ENCODE results near the gene PCGF5.
A peak's percentile ranks its signal among the peaks of the same experiment; 100 is the strongest.
"Not testable (repeated sequence)": the region's sequence is repeated elsewhere in the genome, so short reads cannot be mapped to it uniquely, and the experiment has no call there.

The PCGF5 gene

DNA sequence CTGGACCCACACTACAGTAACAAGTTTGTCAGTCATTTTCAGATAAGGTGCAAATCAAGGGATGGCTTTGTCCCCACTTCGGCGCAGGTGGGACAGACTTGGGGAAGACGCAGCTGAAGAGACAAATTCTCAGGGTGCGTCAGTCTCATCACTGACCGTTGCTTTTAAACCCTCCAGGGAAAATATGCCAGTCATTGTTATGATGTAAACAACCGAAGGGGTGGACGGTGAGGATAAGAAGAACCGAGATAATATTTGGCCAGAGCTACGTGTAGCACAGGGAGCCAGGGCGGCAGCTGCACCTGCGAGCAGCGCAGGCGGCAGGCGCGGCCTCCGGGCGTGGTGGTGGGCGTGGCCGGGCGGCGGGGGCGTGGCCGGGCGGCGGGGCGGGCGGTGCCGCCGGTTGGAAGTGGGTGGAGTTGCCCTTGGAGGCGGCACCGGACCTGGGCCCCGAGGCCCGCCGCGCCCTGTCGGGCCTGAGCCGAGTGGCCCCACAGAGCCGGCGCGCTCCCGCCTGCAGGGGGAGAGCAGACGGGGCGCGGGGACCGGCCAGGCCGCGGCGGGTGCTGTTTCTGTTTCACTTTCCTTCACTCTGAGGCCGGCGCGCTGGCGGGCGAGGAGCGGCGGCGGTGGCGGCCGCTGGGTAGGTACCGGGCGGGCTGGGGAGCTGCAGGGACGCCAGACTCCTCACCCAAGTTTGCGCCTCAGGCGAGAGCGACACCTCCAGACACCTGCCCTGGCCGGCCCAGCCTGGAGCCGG lies at the start of gene PCGF5:
Gene PCGF5, plus strand, starts transcription at position 470 of the 760 bp plus-strand sequence. CDS start 2,209 bp downstream, outside the sequence.
- DNase-seq = peak; percentile 79 to 91 (median 89)

DNA sequence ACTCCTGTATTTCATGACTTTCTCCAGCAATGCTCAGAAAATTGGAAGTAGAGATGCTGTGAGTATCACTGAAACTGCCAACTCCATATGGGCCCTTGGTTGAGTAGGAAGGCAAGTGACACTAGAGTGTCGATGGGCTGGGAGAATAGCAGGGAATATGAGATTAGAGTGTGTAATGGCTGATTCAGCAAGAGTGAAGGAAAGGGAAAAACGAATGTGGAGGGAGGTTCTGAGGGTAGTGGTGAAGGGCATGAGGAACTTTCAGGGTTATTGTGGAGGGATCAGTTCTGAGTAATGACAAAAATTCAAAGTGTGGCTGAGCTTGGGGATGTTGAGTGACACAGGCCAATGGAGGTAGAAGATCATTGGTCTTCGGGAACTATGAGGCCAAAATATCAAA lies 49.0 kb upstream of the PCGF5 start:
- no peak for DNase-seq

DNA sequence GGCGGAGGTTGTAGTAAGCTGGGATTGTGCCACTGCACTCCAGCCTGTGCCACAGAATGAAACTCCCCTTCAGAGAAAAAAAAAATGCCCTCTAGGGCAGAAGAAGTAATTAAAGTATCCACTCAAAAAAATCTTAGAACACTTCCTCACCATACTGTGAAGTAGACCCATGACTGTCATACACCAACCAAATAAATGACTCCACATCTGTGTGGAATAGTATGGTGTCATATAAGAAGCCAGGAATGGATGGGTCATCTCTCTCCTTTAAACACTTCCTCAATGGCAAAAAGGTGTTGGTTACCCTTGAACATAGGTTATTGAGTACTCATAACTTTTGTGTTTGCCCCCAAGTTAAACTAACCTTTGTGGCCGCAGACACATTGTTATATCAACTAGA lies 48.1 kb upstream of the PCGF5 start:
- DNase-seq = no peak

DNA sequence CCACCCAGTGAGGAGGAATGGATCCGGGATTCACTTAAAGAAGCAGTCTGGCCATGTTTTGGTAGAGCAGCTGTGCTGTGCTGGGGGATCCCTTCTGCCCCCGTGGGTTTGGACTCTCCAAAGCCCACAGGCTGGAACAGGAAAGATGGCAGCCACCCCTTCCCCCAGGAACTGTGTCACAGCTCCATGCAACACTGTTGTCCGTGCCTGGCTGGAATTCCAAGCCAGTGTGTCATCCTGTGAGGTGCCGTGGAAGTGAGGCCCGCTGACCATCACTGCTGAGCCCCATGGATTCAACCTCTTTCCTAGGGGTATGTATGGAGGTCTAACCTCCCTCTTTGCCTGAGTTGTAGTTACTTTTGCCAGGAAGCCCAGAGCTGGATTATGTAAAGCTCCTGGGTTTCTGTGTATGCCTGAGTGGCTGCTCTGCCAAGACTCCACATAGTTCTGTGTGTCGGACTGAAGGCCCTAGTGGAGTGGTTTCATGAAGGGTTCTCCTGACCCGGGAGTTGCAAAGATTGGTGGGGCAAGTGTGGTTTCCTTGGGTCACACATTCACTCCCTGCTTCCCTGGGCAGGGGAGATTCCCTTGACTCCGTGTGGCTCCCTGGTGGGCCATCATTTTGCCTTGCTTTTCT lies 35.1 kb upstream of the PCGF5 start:
- DNase-seq = no peak

DNA sequence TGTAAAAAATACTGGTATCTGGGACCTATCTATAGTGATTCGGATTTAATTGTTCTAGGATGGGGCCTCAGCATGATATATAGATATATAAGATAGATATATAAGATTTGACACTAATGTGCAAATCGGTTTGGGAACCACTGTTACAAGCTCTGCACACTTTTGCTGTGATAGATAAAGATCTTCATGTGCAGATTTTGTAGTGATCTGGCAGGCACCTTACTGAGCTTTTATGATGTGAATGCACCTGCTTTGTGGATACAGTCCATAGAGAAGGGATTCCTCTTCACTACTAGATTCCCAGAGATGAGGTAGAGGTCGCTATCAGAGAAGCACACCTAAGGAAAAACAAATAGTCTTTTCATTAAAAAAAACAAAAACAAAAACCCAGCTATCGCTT lies 33.3 kb upstream of the PCGF5 start:
- DNase-seq = no peak

DNA sequence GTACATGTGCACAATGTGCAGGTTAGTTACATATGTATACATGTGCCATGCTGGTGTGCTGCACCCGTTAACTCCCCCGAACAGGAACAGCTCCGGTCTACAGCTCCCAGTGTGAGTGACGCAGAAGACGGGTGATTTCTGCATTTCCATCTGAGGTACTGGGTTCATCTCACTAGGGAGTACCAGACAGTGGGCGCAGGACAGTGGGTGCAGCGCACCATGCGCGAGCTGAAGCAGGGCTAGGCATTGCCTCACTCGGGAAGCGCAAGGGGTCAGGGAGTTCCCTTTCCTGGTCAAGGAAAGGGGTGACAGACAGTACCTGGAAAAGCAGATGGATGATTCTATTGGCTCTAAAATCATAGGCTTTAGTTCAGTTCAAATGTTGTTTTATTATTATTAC lies 32.5 kb upstream of the PCGF5 start:
- not testable (repeated sequence) for DNase-seq

DNA sequence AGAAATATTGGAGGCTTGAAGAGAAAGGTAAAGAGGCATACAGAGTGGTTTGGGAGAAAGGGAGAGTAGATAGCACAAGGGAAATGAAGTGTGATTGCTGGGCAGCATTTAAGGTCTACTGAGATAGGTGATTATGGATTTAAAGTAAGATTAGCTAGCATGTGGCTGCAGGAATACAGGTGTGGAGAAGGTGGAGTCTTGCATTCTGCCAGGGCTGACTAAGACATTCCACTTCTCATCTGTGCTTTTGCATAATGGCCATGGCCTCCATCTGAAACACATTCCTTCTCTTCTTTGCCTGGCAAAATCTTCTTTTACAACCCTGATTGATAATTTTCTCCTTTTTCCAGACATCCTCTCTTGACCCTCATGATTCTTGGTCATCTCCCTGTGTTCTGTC lies 31.6 kb upstream of the PCGF5 start:
- no peak for DNase-seq

DNA sequence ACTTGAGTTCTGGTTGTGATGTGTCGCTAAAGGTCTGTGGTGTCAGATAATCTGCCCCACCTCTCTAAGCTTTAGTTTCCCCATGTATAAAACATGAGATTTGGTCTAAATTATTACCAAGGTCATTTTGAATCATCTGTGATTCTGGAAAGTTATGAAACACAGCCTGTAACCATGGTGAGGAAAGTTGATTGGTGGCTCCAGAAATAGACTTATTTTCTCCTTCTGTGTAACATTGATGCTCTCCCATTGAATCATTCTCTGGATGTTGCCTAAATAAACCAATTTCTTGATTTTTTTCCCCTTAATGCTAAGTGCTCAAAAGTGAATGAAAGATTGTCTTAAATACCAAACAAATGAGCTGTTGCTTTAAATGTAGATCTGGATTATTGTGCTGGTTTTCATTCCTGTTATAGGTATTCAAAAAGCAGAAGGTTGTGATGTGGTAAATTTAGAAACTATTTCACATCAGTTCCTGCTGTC lies 30.0 kb upstream of the PCGF5 start:
- no peak for DNase-seq

DNA sequence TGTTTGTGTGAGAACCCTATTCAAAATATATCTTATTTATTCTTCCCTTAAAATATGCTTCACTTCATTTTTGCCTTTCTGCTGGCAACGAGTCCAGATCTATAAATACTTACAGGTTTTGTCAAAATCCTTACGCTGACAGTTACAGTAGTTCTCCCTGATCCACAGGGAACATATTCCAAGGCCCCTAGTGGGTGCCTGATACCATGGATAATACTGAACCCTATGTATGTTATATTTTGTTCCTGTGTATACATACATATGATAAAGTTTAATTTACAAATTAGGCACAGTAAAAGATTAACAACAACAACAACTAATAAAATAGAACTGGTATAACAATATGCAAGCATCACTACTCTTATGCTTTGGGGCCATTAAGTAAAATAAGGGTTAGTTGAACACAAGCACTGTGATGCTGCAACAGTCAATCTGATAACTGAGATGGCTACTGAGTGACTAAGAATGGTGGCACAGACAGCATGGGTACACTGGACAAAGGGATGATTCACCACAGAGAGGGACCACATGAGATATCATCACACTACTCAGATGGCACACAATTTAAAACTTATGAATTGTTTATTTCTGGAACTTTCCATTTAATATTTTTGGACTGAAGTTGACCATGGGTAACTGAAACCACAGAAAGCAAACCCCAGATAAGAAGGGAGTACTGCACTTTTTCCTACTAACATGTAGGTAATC lies 29.4 kb upstream of the PCGF5 start:
- DNase-seq = no peak

DNA sequence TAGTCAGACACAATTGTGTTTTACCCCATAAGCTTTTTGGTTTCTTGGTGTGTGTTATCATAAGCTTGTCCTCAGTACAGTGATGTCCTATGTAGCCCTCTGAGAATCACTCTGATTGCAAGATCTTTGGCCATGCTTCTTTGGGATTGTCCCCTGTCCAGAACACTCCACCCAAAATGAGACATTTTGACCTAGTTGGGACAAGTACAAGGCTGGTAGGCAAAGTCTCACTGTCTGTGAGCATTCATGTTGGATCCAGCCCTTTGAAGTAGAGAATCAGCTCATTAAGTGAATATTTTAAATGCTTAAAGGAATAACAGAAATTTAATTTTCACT lies 28.9 kb upstream of the PCGF5 start:
- DNase-seq = no peak

DNA sequence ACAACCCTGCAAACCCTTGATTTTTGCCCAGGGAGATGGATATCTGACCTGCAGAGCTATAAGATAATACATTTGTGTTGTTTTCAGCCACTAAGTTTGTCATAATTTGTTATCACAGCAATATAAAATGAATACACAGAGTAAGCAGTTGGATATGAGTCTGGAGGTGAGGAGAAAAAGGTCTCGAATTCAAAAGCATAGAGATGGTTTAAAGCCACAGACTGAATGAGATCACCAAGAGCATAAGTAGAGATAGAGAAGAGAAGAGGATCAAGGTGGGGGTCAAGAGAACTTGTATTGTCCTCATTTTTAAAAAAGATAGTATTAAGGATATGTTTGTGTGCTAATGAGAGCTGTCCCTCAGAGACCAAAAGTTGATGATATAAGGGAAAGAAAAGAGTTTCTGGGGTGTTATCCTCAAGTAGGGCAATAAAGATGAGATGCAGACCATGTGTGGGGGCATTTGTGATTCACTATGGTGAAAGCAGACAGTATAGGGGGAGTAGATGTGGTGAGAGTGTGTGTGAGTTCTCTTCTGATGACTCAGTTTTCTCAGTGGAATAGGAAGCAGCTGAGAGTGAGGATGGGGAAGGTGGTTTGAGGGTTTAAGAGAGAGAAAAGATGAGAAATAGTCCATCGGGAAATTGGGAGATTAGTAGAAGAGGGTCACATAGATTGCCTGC lies 25.8 kb upstream of the PCGF5 start:
- DNase-seq = no peak

DNA sequence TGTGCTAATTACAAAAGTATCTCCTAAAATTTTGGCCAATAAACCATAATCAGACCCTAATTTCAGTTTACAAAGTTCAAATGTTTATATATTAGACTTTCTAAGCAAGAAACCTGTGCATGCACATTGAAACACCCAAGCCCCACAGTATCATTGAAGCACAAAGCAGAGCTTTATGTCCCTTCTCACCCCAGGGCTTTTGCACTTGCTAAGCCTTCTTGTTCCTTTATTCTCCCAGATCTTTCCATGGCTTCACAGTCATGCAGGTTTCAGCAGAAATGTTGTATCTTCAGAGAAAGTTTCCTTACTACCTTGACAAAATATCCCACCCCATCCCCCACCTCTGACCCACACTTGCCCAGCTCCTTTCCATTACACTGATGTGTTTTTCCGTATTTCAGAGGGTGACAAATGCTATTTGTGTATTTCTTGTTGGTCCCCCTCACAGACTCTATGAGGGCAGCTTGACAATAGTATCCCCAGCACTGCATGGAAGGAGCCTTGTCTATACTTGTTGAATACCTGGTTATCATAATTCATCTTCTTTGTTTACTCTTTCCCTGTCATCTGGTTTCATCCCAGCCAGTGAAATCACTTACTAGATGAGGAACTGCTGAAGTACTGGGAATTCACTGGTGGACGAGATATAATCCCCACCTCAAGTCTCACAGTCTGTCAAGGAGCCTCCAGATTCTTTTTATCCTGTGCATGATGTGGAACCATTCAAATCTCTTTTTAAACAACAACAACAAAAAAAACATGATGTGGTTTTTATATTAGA lies 24.0 kb upstream of the PCGF5 start:
- DNase-seq = no peak

DNA sequence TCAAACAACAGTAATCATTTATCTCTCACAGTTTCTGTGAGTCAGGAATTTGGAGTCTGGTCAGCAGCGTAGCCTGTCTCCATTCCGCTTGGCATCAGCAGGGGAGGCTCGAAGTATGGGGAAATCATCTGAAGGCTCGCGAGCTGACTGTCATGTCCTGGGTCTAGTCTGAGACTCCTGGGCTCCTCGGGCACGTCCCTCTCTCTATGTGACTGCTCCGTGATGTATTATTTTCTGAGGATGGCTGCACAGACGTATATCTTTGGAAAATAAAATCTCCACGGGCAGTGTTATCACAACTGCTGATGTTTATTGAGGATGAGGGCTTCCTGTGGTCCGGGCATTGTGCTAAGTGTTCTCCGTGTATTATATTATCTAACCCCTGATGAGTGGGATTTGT lies 23.3 kb upstream of the PCGF5 start:
- DNase-seq = no peak

DNA sequence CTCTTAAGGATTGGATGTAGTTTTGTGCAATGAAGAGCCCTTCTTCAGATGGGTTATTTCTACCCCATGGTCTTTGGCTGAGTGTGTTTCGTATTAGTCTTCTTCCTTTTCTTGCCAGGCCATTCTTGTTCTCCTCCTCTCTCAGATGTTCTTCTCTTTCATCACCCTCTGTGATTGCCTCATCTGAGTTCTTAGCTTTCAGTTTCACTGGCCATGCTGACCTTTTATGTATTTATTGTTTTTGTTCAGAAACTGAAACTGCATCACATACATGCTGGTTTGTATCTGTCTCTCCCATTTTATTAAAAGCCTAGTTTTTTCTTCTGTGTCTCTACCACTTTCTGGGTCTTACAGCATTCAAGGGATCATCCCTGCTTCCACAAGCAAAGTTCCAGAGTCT lies 21.7 kb upstream of the PCGF5 start:
- peak in 2 of 6 experiments; percentile 8 to 15 for DNase-seq

DNA sequence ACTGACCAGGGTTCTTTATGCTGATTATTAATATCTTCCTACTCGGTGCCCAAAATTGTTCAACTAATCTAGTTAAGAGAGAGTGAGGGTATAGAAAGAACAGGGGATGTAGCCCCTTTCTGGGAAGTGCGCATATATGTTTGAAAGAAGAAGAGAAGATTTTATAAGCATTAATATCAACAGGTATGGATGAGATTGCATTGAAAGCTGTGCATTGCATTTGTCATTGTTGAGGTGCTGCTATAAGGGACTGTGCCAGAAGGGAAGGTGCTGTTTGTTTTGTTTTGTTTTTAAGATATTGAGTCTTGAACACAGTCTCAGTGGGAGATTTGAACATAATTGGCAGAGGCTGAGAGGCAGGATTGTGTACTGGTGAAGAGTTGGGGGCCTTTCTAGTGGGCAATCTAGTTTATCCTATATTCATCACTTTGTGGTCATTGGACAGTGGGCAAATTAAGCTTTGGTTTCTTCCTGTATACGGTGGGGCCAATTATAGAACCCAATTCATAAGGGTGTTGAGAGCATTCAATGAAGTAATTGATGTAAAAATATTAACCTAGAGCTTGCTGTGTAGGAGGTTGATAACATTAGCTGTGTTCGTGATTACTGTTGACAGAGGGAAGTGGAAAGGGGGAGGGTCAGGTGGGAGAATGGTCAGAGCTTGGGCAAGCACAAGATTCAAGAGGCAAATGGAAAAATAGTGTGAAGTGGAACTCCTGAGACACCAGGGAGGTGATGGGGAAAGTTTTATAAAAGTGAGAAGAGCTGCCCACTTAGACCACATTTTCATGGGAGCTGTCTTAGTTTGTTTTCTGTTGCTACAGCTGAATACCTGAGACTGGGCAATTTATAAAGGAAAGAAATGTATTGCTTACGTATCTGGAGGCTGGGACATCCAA lies 19.9 kb upstream of the PCGF5 start:
- DNase-seq = no peak

DNA sequence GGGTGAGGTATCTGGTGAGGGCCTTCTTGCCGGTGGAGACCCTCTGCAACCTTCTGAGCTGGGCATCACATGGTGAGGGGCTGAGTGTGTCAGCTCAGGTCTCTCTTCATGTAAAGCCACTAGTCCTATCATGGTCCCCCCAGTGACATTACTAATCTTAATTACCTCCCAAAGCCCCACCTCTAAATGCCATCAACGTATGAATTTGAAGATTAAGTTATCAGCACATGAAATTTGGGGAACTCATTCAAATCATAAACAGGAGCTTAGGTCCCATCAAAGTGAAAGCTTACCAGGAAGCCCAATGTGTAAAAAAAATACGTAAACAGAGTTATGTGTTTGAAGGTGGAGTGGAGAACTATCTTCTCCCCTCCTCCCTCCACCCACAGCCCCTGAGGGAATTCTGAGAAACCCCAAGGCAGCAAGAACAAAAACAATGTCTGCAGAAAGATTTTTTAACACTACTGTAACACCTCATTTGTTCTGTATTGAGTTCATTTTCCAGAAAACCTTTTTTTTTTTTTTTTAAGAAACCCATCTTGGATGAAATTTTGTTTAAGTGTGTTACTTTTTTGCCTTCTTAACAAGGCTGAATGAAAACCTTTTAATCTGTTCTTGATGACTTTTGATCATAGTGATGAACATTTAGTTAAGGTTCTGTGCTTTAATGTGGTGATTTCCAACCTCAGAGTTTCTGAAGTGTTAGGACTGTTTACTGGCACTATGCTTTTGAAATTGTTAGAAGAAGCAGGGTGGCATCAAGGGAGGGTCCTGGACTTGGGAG lies 19.1 kb upstream of the PCGF5 start:
- peak in 3 of 6 experiments; percentile 61 to 77 (median 74) for DNase-seq

DNA sequence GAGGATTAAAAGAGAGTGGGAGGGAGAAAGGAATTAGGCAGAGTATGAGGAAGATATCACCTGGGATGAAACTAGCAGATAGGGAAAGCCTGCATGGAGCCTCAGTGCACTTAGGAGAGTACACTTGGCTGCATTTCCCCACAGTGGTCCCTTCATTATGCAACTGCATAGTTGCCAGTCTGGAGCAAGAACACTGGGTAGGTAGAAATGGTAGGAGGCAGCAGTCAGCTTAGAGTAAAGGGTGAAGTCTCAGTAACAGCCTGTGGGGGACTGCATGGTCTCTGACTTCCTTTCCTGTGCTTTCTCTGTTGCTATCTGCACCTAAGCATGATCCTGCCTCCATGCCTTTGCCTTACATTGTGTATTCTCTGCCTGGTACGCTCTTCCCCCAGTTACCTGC lies 14.0 kb upstream of the PCGF5 start:
- no peak for DNase-seq

DNA sequence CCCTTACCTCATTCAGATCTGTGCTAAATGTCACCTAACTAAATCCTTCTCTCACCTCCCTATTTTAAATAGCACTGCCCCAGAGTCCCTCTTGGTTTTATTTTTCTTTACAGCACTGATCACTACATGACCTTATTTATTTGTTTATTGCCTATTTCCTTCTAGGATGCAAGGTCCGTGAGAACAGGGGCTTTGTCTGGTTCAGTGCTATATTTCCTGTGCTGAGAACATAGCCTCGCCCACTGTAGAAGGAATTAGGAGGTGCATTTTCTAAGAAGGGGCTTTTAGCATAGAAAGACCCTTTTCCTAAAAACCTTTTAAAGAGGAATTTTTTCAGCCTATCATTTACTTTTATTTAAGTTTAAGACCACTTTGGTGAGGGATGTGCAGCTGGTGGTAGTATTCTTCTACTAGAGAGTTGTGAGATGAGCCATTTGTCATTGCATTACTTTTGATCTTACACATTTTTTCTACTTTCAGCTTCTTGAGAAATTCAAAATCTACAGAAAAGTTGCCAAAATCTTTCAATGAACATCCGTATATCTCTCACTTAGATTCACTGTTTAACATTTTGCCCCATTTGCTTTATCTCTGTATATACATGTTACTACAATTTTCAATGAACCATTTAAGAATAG lies 13.5 kb upstream of the PCGF5 start:
- no peak for DNase-seq

DNA sequence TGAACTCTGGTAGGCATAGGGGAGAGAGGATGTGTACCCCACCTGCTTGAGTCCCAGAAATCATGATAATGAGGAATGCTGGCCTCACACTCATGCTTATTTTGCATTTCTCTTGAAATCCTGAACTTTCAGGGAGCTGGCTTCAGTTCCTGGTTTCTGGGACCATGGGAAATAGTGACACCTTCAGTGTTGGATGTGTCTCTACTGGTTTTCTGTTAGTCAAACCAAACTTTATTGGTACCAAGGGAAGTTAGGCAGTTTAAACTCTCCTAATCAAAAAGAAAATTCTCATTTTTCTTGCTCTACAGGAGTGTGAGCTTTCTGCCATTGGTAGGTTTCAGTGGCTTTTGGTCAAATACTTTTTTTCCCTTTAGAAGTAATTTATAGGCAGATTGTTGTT lies 11.8 kb upstream of the PCGF5 start:
- no peak for DNase-seq

DNA sequence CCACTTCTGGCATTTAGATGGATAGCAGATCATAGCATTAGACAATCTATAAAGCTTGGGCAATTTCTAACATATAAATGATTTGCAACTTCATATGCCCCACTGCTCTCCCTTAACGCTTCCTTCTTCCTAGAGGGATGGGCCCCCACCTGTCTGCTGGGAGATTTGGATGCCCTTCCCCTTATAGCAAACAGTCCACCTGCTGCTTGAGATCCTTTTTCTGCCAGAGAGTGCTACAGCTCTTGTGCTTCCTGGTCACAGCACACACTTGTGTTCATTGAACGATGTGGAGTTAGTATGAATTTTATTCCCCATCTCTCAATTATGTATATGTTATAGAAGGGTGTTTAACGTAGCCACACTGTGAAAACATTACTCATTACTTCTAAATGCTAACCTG lies 10.4 kb upstream of the PCGF5 start:
- DNase-seq = no peak
